WTC11 (cell line): ENCODE measurements around the gene CD2BP2. TPM values are rescaled to one million over a fixed set of nuclear protein-coding genes. Genes with fewer than 3 reads are reported as not detected.

Source experiments
- ATAC-seq: fragments of 200-7000 bp; cut with Tn5 transposase; 2 replicates; pipeline ENCODE4 v1.10.0; 2021; ENCODE audit warnings: mild to moderate bottlenecking, moderate library complexity
- CTCF ChIA-PET: fragments of 300-600 bp; sonication (Branson Sonifier 250); formaldehyde crosslinking; loops from one replicate; lab custom pipeline; 2021; ENCODE audit warnings: antibody characterized with exemption; lab: Charles Lee
- POLR2A ChIA-PET: fragments of 350-600 bp; sonication (Branson Sonifier 250); formaldehyde crosslinking; loops from one replicate; lab custom pipeline; 2021; ENCODE audit warnings: antibody characterized with exemption; lab: Charles Lee
- DNase-seq: peaks from one replicate; pipeline ENCODE4 v3.0.0; 2021; ENCODE audit warnings: low spot score
- H3K27ac Mint-ChIP-seq: 2 replicates; pipeline ENCODE4 v1.8.0; 2021; ENCODE audit warnings: mixed read lengths
- H3K27me3 Mint-ChIP-seq: 2 replicates; pipeline ENCODE4 v1.8.0; 2021; ENCODE audit warnings: low read depth, mild to moderate bottlenecking, moderate library complexity, mixed read lengths
- H3K36me3 Mint-ChIP-seq: 2 replicates; pipeline ENCODE4 v1.8.0; 2021; ENCODE audit warnings: mixed read lengths
- H3K4me1 Mint-ChIP-seq: 2 replicates; pipeline ENCODE4 v1.8.0; 2022; ENCODE audit warnings: mixed read lengths
- H3K4me3 Mint-ChIP-seq: 2 replicates; pipeline ENCODE4 v1.8.0; 2021; ENCODE audit warnings: mild to moderate bottlenecking, moderate library complexity, mixed read lengths
- H3K9me3 Mint-ChIP-seq: 2 replicates; pipeline ENCODE4 v1.8.0; 2021; ENCODE audit warnings: mixed read lengths
- CREB1 ChIP-seq: sonication (generic); formaldehyde crosslinking; IDR thresholded peaks from 2 replicates; pipeline ENCODE4 v1.8.0; 2023; ENCODE audit warnings: mild to moderate bottlenecking, missing genetic modification reagents
- ETV6 ChIP-seq: sonication (generic); formaldehyde crosslinking; IDR thresholded peaks from 2 replicates; pipeline ENCODE4 v1.8.1; 2022; ENCODE audit warnings: mild to moderate bottlenecking, missing genetic modification reagents
- GABPB1 ChIP-seq: sonication (generic); formaldehyde crosslinking; IDR thresholded peaks from 2 replicates; pipeline ENCODE4 v1.8.1; 2023; ENCODE audit warnings: mild to moderate bottlenecking, missing genetic modification reagents
- GRHL2 ChIP-seq: fragments of 250-450 bp; sonication (Bioruptor Pico); IDR thresholded peaks from 2 replicates; pipeline ENCODE4 v1.8.0; 2022; ENCODE audit warnings: mild to moderate bottlenecking, moderate library complexity; ENCODE audit not compliant: insufficient replicate concordance, severe bottlenecking
- MXD4 ChIP-seq: fragments of 250-450 bp; sonication (Bioruptor Pico); IDR thresholded peaks from 2 replicates; pipeline ENCODE4 v1.8.0; 2021; ENCODE audit warnings: mild to moderate bottlenecking, moderate library complexity, borderline replicate concordance
- NFYB ChIP-seq: sonication (generic); formaldehyde crosslinking; conservative IDR thresholded peaks from 2 replicates; pipeline ENCODE4 v1.8.0; 2022; ENCODE audit warnings: low read depth, missing genetic modification reagents
- SMAD4 ChIP-seq: sonication (generic); formaldehyde crosslinking; IDR thresholded peaks from 2 replicates; pipeline ENCODE4 v1.8.0; 2022; ENCODE audit warnings: mild to moderate bottlenecking, missing genetic modification reagents
- SP1 ChIP-seq: sonication (generic); formaldehyde crosslinking; conservative IDR thresholded peaks from 2 replicates; pipeline ENCODE4 v1.8.1; 2022; ENCODE audit warnings: missing genetic modification reagents
- TEAD1 ChIP-seq: sonication (generic); formaldehyde crosslinking; IDR thresholded peaks from 2 replicates; pipeline ENCODE4 v1.8.0; 2022; ENCODE audit warnings: mild to moderate bottlenecking, missing genetic modification reagents
- ZNF423 ChIP-seq: fragments of 250-450 bp; sonication (Bioruptor Pico); IDR thresholded peaks from 2 replicates; pipeline ENCODE4 v2.1.2; 2022; ENCODE audit warnings: mild to moderate bottlenecking, moderate library complexity
- ZNF671 ChIP-seq: fragments of 250-450 bp; sonication (Bioruptor Pico); IDR thresholded peaks from 2 replicates; pipeline ENCODE4 v1.8.0; 2021; ENCODE audit warnings: mild to moderate bottlenecking
- total RNA-seq: library from RNA; stranded (reverse); gene quantifications from 3 replicates; pipeline ENCODE4 v1.2.3, GENCODE V29; 2021
- TF ChIP-seq, protein P1 (sequence below): sonication (generic); formaldehyde crosslinking; IDR thresholded peaks from 2 replicates; pipeline ENCODE4 v1.8.0; 2022; ENCODE audit warnings: mild to moderate bottlenecking, missing genetic modification reagents
- TF ChIP-seq, protein P2 (sequence below): sonication (generic); formaldehyde crosslinking; IDR thresholded peaks from 2 replicates; pipeline ENCODE4 v1.8.1; 2022; ENCODE audit warnings: mild to moderate bottlenecking, moderate library complexity, missing genetic modification reagents
- TF ChIP-seq, protein P3 (sequence below): sonication (generic); formaldehyde crosslinking; IDR thresholded peaks from 2 replicates; pipeline ENCODE4 v1.8.1; 2022; ENCODE audit warnings: mild to moderate bottlenecking, missing genetic modification reagents, moderate library complexity, borderline replicate concordance
- TF ChIP-seq, protein P4 (sequence below): sonication (generic); formaldehyde crosslinking; IDR thresholded peaks from 2 replicates; pipeline ENCODE4 v1.8.0; 2023; ENCODE audit warnings: missing genetic modification reagents
- TF ChIP-seq, protein P5 (sequence below): fragments of 250-450 bp; sonication (Bioruptor Pico); IDR thresholded peaks from 2 replicates; pipeline ENCODE4 v1.9.0; 2021; ENCODE audit warnings: mild to moderate bottlenecking
- TF ChIP-seq, protein P6 (sequence below): sonication (generic); formaldehyde crosslinking; conservative IDR thresholded peaks from 2 replicates; pipeline ENCODE4 v1.8.1; 2023; ENCODE audit warnings: mild to moderate bottlenecking, low read depth, missing genetic modification reagents, moderate library complexity

Gene CD2BP2
- total RNA-seq, 1 experiment from 2014 or later: 56.6 TPM

DNA sequence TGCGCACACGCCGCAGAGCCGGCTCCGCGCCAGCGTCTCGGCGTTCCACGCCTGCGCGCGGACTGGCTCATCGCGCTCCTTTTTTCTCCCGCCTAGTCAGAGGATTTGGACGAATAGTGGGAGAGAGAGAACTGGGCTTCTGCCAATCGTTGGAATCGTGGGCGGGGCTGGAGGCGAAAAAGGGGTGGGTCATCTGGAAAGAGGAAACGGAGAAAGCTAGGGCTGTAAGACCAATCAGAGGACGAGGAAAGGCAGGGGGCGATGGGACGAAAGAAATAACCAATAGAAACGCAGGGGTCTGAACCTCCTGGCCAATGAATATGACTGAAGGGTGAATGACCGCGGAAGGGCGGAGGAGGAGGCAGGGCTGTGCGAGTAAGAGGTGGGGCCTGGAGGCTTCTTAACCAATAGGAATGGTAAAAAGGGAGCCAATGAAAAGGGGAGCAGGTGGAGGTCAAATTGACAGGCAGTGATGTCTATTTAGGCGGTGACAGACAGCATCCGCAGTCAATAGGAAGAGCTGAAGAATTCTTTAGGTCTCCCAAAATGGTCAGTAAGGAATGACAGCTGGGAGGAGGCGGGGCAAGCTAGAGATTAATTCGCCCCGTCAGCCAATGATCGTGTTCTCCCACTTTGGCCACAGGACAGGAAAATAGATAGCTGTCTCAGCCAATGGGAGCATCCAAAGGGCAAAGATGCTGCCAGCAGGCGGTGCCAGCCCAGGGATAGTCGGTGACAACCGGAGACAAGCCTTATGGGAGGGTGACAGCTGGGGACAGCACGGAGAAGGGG, 15.5 kb upstream of the CD2BP2 start, which contains the start of gene TBC1D10B:
TSS of gene TBC1D10B (minus strand) at position 39 of the 792 bp plus-strand sequence. CDS start 311 bp downstream, outside the sequence.
- H3K27ac Mint-ChIP-seq: peak within 1 kb of the TSS; percentile 57
- H3K9me3 Mint-ChIP-seq: no peaks in the 10 kb centered on the region
- no peaks in the 10 kb centered on the region; the same call in 1 of the 2 replicates for H3K27me3 Mint-ChIP-seq
- peak within 1 kb of the TSS; percentile 80 for H3K4me3 Mint-ChIP-seq
- H3K4me1 Mint-ChIP-seq: peaks cover 37% of the 10 kb centered on the region
- peaks cover 2% of the 10 kb centered on the region; the same call in 1 of the 2 replicates for H3K36me3 Mint-ChIP-seq
- TF ChIP-seq MXD4 (CRISPR knock-in tag) (no peak), SP1 (CRISPR knock-in tag) (peak; percentile 73), GABPB1 (CRISPR knock-in tag) (peak; percentile 49), NFYB (CRISPR knock-in tag) (peak; percentile 90), TEAD1 (CRISPR knock-in tag) (no peak)
- TF ChIP-seq, protein P1, sequence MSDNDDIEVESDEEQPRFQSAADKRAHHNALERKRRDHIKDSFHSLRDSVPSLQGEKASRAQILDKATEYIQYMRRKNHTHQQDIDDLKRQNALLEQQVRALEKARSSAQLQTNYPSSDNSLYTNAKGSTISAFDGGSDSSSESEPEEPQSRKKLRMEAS (CRISPR knock-in tag): peak; percentile 12; the same call in 1 of the 2 replicates
- TF ChIP-seq, protein P2, sequence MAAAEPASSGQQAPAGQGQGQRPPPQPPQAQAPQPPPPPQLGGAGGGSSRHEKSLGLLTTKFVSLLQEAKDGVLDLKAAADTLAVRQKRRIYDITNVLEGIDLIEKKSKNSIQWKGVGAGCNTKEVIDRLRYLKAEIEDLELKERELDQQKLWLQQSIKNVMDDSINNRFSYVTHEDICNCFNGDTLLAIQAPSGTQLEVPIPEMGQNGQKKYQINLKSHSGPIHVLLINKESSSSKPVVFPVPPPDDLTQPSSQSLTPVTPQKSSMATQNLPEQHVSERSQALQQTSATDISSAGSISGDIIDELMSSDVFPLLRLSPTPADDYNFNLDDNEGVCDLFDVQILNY (CRISPR knock-in tag): 0 out of 2 replicates have a peak, but pooled peaks have one; percentile 30
- ChIA-PET POLR2A (interaction anchor here (0.6 to 1.4 kb wide), 10 partner anchors 15 to 691 kb away, joined by 3 to 13 read pairs (median 3); partner anchors contain the start of genes CD2BP2, DCTPP1 and ZNF48), CTCF (interaction anchor here (0.6 to 3.9 kb wide), 27 partner anchors 11 to 316 kb away, joined by 3 to 47 read pairs (median 4); partner anchors contain the start of genes ALDOA, CD2BP2, CORO1A and DCTPP1)
- peak; percentile 99 for DNase-seq
- ATAC-seq: peak; percentile 91

DNA sequence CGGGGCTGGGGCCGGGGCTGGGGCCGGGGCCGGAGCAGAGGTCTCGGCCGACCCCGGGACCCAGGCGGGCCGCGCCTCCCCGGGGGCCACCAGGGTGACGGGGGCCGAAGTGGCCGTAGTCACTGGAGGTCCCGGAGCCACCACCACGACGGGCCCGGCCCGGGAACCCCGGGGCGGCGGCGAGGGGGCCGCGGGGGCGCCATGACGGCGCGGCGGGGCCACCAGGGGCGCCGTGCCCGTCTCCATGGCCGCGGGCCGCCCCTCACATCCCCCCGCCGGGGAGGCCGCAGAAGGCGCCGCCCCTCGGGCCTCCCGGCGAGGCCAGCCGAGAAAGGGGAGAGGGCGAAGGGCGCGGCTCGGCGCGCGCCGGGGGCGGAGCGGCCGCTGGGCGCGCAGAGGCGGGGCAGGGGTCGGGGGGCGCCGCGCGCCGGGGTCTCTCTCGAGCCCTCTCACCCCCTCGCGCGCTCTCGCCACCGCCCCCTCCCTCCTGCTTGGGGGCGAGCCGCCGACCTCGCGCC, 14.9 kb upstream of the CD2BP2 start:
- H3K9me3 Mint-ChIP-seq: no peaks in the 10 kb centered on the region
- DNase-seq (no peak), ATAC-seq (no peak)
- no peaks in the 10 kb centered on the region; the same call in 1 of the 2 replicates for H3K27me3 Mint-ChIP-seq
- H3K36me3 Mint-ChIP-seq: peaks cover 7% of the 10 kb centered on the region; the same call in 1 of the 2 replicates
- ChIA-PET POLR2A (no interaction called here), CTCF (interaction anchor here (0.8 to 3.9 kb wide), 11 partner anchors 10 to 278 kb away, joined by 3 to 47 read pairs (median 16); partner anchors contain the start of genes CD2BP2, DCTPP1, GDPD3 and TBX6)
- H3K27ac Mint-ChIP-seq: no peak overlapping the region
- TF ChIP-seq TEAD1 (CRISPR knock-in tag): no peak
- TF ChIP-seq ZNF423: peak; percentile 76
- H3K4me1 Mint-ChIP-seq: peaks cover 34% of the 10 kb centered on the region
- H3K4me3 Mint-ChIP-seq: peak overlapping the region; percentile 70

DNA sequence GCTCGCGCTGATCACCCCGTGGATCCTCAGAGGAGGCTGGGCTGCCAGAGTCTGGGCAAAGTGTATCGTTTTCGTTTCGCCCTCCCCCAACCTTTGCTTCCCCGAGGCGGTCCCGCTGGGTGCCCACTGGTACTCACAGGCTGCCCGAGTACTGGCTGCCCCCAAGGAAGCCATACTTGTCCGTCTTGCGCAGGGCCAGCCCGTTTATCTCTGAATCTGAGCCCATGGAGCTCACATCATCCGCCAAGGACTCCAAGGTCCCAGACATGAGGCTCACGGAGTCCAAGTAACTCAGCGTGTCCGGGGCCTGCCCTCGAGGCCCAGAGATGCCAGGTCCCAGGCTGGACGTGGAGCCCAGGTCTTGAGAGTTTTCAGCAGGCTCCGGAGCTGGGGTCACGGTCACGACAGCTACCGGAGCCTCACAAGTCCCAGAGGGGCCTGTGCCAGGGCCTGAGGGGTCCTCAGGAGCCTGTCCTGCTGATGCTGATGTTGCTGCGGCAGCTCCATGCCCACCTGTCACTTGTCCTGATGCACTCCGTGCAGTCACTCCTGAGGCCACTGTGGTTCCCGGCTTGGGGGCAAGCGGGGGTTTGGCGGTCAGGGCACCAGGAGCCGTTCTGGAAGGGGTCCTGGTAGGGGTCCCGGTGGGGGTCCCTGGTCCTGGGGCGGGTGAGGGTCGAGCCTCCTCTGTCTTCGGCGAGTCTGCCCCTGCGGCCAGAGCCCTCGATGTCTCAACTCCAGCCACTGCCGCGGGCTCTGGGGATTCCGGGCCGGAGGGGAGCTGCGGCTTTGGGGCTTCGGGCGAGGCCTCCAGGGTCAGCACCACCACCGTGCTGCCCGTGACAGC, 14.2 kb upstream of the CD2BP2 start:
- peak overlapping the region; percentile 80 for H3K4me3 Mint-ChIP-seq
- CTCF ChIA-PET: interaction anchor here (1.1 to 3.9 kb wide), 9 partner anchors 9 to 277 kb away, joined by 3 to 47 read pairs (median 5); partner anchors contain the start of genes DCTPP1, ZNF48 and ZNF771
- peaks cover 34% of the 10 kb centered on the region for H3K4me1 Mint-ChIP-seq
- no peak overlapping the region for H3K27ac Mint-ChIP-seq
- no peaks in the 10 kb centered on the region for H3K9me3 Mint-ChIP-seq
- DNase-seq: no peak
- TF ChIP-seq GABPB1 (CRISPR knock-in tag) (peak; percentile 32; the same call in 1 of the 2 replicates), CREB1 (CRISPR knock-in tag) (no peak), GRHL2 (no peak), SMAD4 (CRISPR knock-in tag) (no peak)
- TF ChIP-seq, protein P3, sequence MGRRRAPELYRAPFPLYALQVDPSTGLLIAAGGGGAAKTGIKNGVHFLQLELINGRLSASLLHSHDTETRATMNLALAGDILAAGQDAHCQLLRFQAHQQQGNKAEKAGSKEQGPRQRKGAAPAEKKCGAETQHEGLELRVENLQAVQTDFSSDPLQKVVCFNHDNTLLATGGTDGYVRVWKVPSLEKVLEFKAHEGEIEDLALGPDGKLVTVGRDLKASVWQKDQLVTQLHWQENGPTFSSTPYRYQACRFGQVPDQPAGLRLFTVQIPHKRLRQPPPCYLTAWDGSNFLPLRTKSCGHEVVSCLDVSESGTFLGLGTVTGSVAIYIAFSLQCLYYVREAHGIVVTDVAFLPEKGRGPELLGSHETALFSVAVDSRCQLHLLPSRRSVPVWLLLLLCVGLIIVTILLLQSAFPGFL (CRISPR knock-in tag): 0 out of 2 replicates have a peak, but pooled peaks have one; percentile 38
- TF ChIP-seq, all 79 proteins: peak for 2
- H3K27me3 Mint-ChIP-seq: no peaks in the 10 kb centered on the region; the same call in 1 of the 2 replicates
- POLR2A ChIA-PET: no interaction called here
- peaks cover 12% of the 10 kb centered on the region for H3K36me3 Mint-ChIP-seq
- ATAC-seq: no peak

DNA sequence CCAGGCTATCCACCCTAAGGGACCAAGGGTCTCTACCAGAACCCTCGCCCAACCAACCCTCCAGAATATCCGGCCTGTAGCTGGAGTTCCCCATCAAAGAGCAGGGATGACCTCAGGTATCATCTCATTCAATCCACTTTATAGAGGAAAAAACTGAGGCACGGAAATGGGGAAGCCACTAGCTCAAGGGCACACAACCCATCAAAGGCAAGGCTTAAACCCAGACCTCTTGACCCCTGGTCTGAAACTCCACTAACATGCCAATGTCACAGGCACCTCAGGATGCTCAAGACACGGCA, 13.6 kb upstream of the CD2BP2 start:
- POLR2A ChIA-PET: no interaction called here
- peaks cover 34% of the 10 kb centered on the region for H3K4me1 Mint-ChIP-seq
- no peaks in the 10 kb centered on the region for H3K9me3 Mint-ChIP-seq
- no peaks in the 10 kb centered on the region for H3K27me3 Mint-ChIP-seq
- H3K36me3 Mint-ChIP-seq: peaks cover 12% of the 10 kb centered on the region
- CTCF ChIA-PET: interaction anchor here (1.1 to 3.9 kb wide), 8 partner anchors 9 to 276 kb away, joined by 3 to 47 read pairs (median 4); partner anchors contain the start of genes ZNF48 and ZNF771
- ATAC-seq (no peak), DNase-seq (no peak)
- no peak overlapping the region for H3K27ac Mint-ChIP-seq
- peak overlapping the region; percentile 80 for H3K4me3 Mint-ChIP-seq
- TF ChIP-seq, protein P4, sequence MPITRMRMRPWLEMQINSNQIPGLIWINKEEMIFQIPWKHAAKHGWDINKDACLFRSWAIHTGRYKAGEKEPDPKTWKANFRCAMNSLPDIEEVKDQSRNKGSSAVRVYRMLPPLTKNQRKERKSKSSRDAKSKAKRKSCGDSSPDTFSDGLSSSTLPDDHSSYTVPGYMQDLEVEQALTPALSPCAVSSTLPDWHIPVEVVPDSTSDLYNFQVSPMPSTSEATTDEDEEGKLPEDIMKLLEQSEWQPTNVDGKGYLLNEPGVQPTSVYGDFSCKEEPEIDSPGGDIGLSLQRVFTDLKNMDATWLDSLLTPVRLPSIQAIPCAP (CRISPR knock-in tag): no peak
- TF ChIP-seq ZNF671 (CRISPR knock-in tag) (no peak), ETV6 (no peak)
- TF ChIP-seq, protein P5, sequence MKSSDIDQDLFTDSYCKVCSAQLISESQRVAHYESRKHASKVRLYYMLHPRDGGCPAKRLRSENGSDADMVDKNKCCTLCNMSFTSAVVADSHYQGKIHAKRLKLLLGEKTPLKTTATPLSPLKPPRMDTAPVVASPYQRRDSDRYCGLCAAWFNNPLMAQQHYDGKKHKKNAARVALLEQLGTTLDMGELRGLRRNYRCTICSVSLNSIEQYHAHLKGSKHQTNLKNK: no peak
- TF ChIP-seq, protein P6, sequence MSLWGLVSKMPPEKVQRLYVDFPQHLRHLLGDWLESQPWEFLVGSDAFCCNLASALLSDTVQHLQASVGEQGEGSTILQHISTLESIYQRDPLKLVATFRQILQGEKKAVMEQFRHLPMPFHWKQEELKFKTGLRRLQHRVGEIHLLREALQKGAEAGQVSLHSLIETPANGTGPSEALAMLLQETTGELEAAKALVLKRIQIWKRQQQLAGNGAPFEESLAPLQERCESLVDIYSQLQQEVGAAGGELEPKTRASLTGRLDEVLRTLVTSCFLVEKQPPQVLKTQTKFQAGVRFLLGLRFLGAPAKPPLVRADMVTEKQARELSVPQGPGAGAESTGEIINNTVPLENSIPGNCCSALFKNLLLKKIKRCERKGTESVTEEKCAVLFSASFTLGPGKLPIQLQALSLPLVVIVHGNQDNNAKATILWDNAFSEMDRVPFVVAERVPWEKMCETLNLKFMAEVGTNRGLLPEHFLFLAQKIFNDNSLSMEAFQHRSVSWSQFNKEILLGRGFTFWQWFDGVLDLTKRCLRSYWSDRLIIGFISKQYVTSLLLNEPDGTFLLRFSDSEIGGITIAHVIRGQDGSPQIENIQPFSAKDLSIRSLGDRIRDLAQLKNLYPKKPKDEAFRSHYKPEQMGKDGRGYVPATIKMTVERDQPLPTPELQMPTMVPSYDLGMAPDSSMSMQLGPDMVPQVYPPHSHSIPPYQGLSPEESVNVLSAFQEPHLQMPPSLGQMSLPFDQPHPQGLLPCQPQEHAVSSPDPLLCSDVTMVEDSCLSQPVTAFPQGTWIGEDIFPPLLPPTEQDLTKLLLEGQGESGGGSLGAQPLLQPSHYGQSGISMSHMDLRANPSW (CRISPR knock-in tag): no peak
